Ovary (tissue), 9 donors: ENCODE results near the gene DIDO1. TPM values are rescaled to one million over a fixed set of nuclear protein-coding genes. Genes with fewer than 3 reads are reported as not detected.

ENCODE experiments used
- DNase-seq, 5 donors: peaks; one replicate each; pipeline ENCODE4 v3.0.0-alpha.2; 2019 to 2020
- H3K27ac ChIP-seq, 2 donors: fragments of 200-600 bp; one replicate each; pipeline versions ENCODE4 v1.5.1 to v1.8.0; 2019 to 2022
- H3K27me3 ChIP-seq: fragments of 200-600 bp; one replicate; pipeline ENCODE4 v1.8.0; 2022
- H3K36me3 ChIP-seq: fragments of 200-600 bp; sonication (generic); one replicate; pipeline ENCODE4 v1.5.1; 2019
- H3K4me1 ChIP-seq: one replicate; pipeline ENCODE4 v1.8.1; 2013; ENCODE audit warnings: mild to moderate bottlenecking, moderate library complexity; ENCODE audit not compliant: insufficient read depth
- H3K4me3 ChIP-seq: fragments of 200-600 bp; sonication (generic); one replicate; pipeline ENCODE4 v1.5.1; 2017
- H3K9me3 ChIP-seq, 2 donors: fragments of 200-600 bp in 1 of 2; sonication (generic) in 1 of 2; one replicate each; pipeline versions ENCODE4 v1.5.1 to v1.8.1; 2013 to 2019; ENCODE audit warnings: mild to moderate bottlenecking in 1 of 2, moderate library complexity in 1 of 2
- CTCF ChIP-seq, 3 donors: fragments of 450-650 bp in 2 of 3; fragments of 200-600 bp in 1 of 3; IDR thresholded peaks; one replicate each; pipeline versions ENCODE4 v1.5.1 to v1.8.0; 2016 to 2022; ENCODE audit warnings: antibody characterized with exemption in 3 of 3, mild to moderate bottlenecking in 1 of 3
- EP300 ChIP-seq: sonication (generic); formaldehyde crosslinking; IDR thresholded peaks from one replicate; pipeline ENCODE4 v1.6.1; 2017; ENCODE audit warnings: antibody characterized with exemption
- POLR2A ChIP-seq: fragments of 450-650 bp; IDR thresholded peaks from one replicate; pipeline ENCODE4 v1.6.1; 2017; ENCODE audit warnings: antibody characterized with exemption, mild to moderate bottlenecking, moderate library complexity
- WGBS, 3 donors: extraction: QIAGEN DNeasy Blood & Tissue Kit in 1 of 3; methylation state at CpG; one replicate each; pipeline versions ENCODE4 v1.1.5 to v1.1.7; 2013 to 2017; 5-methylcytosine and 5-hydroxymethylcytosine counted together
- intact Hi-C, 4 donors: fragments of 100-400 bp; cut with DNase I; formaldehyde crosslinking; loops; one replicate each; pipeline versions ENCODE4 v1.11.0 to v1.15.1; 2022 to 2023
- polyA plus RNA-seq, 2 donors: library from polyadenylated mRNA; stranded (reverse); fragments of 200-250 nt in 1 of 2; fragments of 350-450 nt in 1 of 2; fragmentation: Illumina TruSeq in 1 of 2; extraction: RNeasy Lipid Tissue Mini Kit (QIAGEN cat#74804) in 1 of 2; gene quantifications; one replicate each; pipeline ENCODE4 v1.2.3, GENCODE V29; 2013 to 2014
- total RNA-seq, 7 donors: library from RNA; depleted of rRNA in 2 of 7; stranded (reverse); fragments of >200 nt in 2 of 7; fragmentation: NEBNext Ultra II Directional in 3 of 7; extraction: Animal tissue kit (Norgen Biotek cat#: 25700) in 3 of 7; gene quantifications; one replicate each; pipeline versions ENCODE4 v1.1.0 to v1.2.4, GENCODE V29; 2016 to 2023
- donor health status: DM: no; HTN: no; CAD: no; lungs with moderate emphysema.
- donor health status: DM: no; HTN: no; CAD: no.
- donor health status: Bipolar disorder and iron deficiency.
- donor health status: DM: yes; HTN: yes; CAD: no.
- donor health status: DM: no; HTN: no; CAD: no.
- donor health status: DM: yes; HTN: yes; CAD: no.

Gene DIDO1
- total and polyA plus RNA-seq, 9 donors: 42.9 to 82.2 (median 56.2) TPM

DNA sequence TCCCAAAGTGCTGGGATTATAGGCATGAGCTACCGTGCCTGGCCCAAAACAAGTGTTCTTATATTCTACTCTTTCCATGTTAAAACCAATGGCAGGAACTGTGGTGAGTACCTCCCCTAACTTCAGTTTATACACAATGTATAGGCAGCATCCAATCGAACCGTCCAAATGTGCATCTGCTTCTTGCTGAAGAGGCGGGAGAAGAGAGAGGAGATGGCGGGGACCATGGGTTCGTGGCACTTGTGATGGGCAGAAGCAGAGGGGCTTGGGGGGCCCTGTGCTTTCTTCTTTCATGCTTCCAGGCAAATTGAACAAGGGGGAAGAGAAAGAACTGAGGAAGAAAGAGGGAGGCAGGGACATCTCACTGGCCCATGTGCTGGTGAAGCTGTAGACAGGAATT, 53.4 kb downstream of the DIDO1 start:
- intact Hi-C loops: loop anchor here in 2 of 4 donors (10.0 kb wide), 1 partner anchor 132 kb away; the partner anchor contains the start of gene BHLHE23 (in 2 of the 2)
- H3K27me3 ChIP-seq: no peaks in the 10 kb centered on the region
- H3K4me3 ChIP-seq: no peak overlapping the region
- 88 to 93% (median 90%) methylated on average over 6 of the region's 6 CpGs for WGBS, 3 donors
- DNase-seq: no peak
- TF ChIP-seq EP300 (no peak), POLR2A (no peak), CTCF (IDR thresholded peaks at IDR 0.05) (no peak)
- no peak overlapping the region for H3K27ac ChIP-seq
- H3K9me3 ChIP-seq: no peaks in the 10 kb centered on the region
- H3K36me3 ChIP-seq: no peaks in the 10 kb centered on the region
- H3K4me1 ChIP-seq: peaks cover 13% of the 10 kb centered on the region

DNA sequence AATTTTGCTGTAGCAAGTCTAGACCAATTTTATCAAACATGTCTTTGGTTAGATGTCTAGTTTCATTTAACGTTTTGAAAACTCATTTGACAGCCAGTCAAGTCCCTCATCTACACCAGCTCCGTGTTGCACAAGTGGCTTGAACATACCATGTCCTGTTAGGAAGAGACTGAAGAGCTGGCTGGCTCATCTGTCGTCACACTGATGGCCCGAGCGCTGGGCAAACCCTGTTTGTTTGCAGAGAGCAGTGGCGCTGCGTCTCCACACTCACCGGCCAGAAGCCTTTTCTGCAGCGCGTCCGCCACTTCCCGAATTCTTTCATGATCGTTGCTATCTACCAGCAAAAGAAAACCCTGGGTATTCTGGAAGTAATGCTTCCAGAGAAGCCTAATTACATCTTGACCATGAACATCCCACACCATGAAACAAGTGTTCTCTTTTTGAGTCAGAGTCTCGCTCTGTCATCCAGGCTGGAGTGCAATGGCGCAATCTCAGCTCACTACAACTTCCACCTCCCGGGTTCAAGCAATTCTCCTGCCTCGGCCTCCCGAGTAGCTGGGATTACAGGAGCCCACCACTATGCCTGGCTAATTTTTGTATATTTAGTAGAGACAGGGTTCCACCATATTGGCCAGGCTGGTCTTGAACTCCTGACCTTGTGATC, 54.0 kb downstream of the DIDO1 start:
- TF ChIP-seq POLR2A: no peak
- no peak for TF ChIP-seq EP300
- no peak for TF ChIP-seq CTCF (IDR thresholded peaks at IDR 0.05)
- no peaks in the 10 kb centered on the region for H3K36me3 ChIP-seq
- H3K4me1 ChIP-seq: peaks cover 13% of the 10 kb centered on the region
- no peaks in the 10 kb centered on the region for H3K9me3 ChIP-seq
- no peaks in the 10 kb centered on the region for H3K27me3 ChIP-seq
- no peak overlapping the region for H3K4me3 ChIP-seq
- intact Hi-C loops: loop anchor here in 2 of 4 donors (10.0 kb wide), 1 partner anchor 132 kb away; the partner anchor contains the start of gene BHLHE23 (in 2 of the 2)
- H3K27ac ChIP-seq: no peak overlapping the region
- no peak for DNase-seq
- 88% methylated on average over 18 of the region's 18 CpGs for WGBS, 3 donors

- Histone ChIP-seq H3K36me3 (no peaks in the 10 kb centered on the region), H3K9me3 (no peaks in the 10 kb centered on the region), H3K4me3 (no peak overlapping the region), H3K4me1 (peaks cover 7% of the 10 kb centered on the region), H3K27ac (no peak overlapping the region), H3K27me3 (no peaks in the 10 kb centered on the region)
- intact Hi-C loops: no loop called here
- TF ChIP-seq POLR2A (no peak), CTCF (IDR thresholded peaks at IDR 0.05) (no peak), EP300 (no peak)
- DNase-seq: no peak
- WGBS, 3 donors: 91 to 94% (median 91%) methylated on average over 7 of the region's 7 CpGs
These were observed 62.1 kb downstream of the DIDO1 start for GRCh38 chr20:62864207-62864606.

DNA sequence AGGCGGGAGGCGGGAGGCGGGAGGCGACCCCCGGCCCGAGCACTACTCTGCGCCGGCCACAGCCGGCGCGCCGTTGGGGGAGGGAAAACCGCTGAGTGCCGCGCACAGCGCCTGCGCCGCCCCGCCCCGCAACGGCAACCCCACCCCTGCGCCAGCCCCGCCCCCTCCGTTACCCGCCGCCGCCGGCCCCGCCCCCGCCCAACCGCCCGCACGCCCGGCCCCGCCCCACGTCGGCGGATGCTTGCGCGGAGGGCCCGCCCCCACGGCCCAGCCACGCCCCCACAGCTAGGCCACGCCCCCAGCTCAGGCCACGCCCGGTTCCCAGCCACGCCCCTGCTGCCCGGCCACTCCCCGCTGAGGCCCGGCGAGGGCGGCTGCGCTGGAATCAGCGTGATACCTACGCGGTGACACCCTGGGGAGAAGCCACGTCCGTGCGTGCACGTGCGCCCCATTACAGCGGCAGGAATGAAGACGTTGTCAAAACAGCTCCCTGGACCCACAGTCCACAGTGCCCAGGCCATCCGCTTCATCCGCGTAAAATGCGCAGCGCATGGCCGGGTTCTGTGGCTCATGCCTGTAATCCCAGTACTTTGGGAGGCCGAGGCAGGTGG, 64.5 kb downstream of the DIDO1 start, which contains the start of gene TCFL5:
TSS of gene TCFL5 (minus strand) at position 97 of the 611 bp plus-strand sequence. CDS start 152 bp downstream, outside the sequence.
- TF ChIP-seq EP300 (no peak), POLR2A (no peak), CTCF (IDR thresholded peaks at IDR 0.05) (no peak)
- H3K36me3 ChIP-seq: no peaks in the 10 kb centered on the region
- peak within 1 kb of the TSS; percentile 43 for H3K4me3 ChIP-seq
- no peaks in the 10 kb centered on the region for H3K27me3 ChIP-seq
- H3K4me1 ChIP-seq: peaks cover 7% of the 10 kb centered on the region
- peak; percentile 89 to 97 (median 94) for DNase-seq
- 5 to 39% (median 17%) methylated on average over 16 to 69 of the region's 70 CpGs for WGBS, 3 donors
- intact Hi-C loops: no loop called here
- no peaks in the 10 kb centered on the region for H3K9me3 ChIP-seq
- peak within 1 kb of the TSS in 1 of 2 donors; percentile 45 for H3K27ac ChIP-seq
